NCI-H2227 (cell line): ENCODE results near the gene ACTL10.

Experiments used
- DNase-seq: peaks from one replicate; lab custom pipeline; 2025; ENCODE audit not compliant: unreplicated experiment; lab: John Stamatoyannopoulos, UW

Gene ACTL10

GRCh38 chr20:33648396-33649004, 18.2 kb upstream of the ACTL10 start:
- DNase-seq: no peak

- DNase-seq: peak; percentile 59
Observed at GRCh38 chr20:33649201-33649681, 17.5 kb upstream of the ACTL10 start.

DNA sequence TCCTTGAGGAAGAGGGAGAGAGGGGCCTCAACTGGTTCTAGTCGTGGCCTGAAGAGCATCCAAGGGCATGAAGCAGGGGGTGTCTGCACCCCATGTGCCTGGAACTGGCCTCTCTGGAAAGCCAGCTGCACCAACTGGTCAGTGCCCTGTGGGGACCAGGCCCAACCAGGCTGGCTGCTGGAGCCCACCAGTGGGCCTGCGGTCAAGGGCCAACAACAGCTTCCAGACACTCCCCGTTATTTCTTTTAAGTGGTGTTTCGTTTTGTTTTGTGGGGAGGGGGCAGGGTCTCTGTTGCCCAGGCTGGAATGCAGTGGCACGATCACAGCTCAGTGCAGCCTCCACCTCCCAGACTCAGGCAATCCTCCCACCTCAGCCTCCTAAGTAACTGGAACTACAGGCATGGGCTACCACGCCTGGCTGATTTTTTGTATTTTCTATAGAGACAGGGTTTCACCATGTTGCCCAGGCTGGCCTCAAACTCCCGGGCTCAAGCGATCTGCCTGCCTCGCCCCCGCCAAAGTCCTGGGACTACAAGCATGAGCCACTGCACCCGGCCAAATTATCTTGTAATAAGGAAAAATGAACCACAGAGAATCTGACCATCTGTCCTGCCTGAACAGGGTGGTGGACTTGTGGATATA, 16.5 kb upstream of the ACTL10 start:
- DNase-seq: no peak

DNA sequence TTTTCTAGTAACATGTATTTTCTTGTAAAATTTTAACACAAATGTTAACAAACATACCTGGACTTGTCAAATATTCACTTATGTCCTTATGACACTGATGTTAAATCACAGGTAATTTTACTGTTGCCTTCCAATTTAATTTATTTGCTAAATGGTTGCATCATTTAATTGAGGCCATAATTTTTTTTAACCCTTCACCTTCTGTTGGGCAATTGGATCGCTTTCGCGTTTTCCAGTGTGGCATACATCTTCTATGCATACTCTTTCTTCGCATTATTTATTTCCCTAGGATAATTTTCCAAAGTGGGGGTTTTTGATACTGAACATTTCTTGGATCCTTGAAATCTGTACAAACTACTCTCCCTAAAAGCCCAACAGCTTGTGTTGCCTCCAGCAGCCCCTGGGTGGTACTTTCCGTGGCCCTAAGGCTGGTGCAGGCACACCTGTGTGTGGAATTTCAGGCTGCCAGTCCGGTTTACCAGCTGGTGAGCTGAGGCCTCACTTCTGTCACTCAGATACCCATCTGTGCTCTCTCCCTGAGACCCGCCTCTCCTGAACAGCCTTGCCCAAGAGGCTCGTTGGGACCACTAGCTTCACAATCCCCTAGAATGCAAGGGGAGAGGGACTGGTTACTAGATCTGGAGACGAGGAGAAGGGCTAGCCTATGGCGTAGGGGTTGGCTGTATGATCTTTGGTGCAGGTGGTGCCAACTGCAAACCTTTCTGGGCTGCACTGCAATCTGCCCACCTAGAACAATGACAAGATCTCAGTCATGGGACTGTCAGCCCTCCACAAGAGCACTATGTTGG, 15.8 kb upstream of the ACTL10 start:
- no peak for DNase-seq

- no peak for DNase-seq
Observed at GRCh38 chr20:33651562-33652048, 15.1 kb upstream of the ACTL10 start.

GRCh38 chr20:33653218-33653899, 13.4 kb upstream of the ACTL10 start:
- peak; percentile 77 for DNase-seq

DNA sequence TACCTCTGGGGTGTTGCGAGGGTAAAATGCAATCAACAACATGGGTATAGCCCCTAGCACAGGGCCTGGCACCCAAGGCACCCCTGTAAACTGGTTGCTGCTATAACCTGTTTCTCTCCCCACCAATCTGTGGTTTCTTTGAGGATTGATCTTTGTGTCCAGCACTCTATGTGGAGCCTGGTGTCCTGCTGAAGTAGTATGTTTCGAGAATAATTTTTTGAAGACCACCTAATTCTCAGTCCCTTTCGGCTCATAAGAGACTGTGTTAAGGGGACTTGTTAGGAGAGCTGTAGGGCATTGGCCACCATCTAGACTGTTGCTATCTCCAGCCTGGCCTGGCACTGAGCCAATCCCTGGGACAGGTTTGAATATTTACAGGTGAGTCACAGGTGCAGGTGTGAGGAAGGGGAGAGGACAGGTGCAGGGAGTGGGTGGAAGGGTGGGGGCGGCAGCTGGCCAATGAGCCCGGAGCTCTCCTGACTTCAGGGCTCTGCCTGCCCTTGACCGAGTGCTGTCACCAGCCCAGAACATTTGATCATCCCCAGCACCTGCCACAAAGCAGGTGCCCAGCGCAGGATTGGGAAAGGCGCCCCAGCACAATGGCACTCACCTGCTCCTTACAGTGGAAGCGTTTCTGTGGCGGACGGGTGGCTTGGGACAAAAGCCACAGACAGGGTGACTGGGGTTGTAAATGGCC, 12.7 kb upstream of the ACTL10 start:
- no peak for DNase-seq

DNA sequence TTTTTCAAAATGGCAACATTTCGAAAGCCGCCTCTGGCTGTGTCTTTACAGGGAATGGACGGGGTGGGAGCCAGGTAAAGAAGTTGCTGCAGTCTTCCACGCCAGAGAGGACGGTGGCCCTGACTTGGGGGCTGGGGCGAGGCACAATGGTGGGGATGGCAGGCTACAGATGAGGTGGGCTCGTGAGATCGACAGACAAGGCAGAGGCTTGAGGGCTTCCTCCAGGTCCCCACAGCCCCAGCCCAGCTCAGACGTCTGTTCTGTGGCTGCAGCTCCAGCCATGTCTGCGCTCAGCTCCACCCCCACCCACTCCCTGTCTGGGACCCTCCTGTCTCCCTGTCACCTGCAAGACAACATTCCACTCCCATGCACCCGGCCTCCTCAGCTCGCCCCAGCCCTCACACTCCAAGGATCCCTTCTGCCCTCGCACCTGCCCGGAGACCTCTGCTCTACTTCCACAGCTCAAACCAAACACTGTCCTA, 12.0 kb upstream of the ACTL10 start:
- no peak for DNase-seq

- no peak for DNase-seq
Observed at GRCh38 chr20:33655164-33655563, 11.6 kb upstream of the ACTL10 start.

DNA sequence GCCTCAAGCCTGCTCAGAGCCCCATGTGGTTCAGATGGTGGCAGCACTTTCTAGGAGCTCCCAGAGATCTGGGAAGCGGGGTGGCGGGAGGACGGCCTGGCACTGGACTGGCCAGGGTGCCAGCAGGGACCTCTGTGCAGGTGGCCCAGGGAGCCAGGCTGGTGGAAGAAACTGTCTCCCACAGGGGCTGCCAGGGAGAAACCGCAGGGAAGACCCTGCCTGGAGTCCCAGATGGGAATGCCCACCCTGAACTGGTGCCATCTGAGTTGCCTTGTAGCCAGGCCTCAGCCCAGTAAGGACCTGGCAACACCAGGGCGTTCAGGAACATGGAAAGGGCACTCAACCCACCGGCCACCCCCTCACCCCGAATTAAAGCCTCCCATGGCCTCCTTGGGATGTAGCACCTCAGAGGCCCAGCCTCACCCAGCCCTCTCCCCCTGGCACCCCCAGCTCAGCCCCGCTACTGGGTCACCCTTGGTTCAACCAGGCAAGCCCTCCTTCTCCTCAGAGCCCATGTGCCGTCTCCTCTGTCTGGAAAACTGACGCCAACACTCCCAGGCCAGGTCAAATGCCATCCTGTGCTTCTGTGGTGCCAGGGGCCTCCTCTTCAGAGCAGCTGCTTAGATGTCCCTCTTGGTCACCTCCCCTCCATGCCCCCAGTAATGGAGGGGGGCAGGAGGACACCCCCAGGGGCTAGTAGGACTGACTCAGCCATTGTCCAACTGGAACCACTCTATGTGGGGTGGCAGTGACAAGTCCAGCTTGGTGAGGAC, 10.5 kb upstream of the ACTL10 start:
- DNase-seq: no peak

DNA sequence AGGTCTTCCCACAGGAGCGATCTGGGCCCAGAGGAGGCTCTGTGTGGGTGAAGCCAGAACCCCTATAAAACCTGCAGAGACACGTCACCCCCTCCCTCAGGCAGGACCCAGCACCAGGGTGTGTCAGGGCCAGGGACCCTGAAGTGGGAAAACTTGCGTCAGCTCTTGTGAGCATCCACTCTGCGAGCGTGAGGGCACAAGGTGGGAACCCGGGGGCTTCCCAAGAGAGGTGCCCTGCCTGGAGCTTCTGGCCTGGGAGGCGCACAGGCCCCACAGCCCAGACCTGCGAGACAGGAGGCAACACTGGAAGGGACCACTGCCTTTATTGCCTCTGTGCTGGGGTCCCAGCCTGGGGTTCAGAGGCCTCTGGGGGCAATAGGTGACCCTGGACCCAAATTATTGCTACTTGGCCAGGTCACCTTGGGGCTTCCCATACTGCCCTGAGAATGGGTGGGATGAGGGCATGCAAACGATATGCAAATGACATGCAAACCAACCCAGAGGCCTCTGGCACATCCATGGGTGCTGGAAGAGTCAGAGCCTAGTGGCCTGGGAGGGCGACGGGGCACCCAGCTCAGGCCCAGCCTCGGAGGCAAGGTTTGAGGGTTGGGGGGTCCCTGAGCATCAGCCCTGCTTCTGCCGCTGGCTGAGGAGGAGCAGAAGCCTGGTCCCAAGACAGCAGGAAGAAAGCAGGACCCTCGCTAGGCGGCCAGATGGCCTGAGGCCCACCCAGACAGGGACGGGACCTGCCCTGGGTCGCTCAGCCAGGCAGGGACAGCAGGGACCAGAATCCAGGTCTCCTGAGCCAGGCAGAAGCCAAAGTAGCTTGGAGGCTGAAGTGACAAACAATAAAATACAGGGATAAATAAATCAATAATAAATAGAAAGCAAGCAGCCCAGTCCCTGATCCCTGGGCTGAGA, 9.7 kb upstream of the ACTL10 start:
- no peak for DNase-seq

- no peak for DNase-seq
Observed at GRCh38 chr20:33657704-33658095, 9.0 kb upstream of the ACTL10 start.

GRCh38 chr20:33658510-33658909, 8.2 kb upstream of the ACTL10 start:
- DNase-seq: no peak

GRCh38 chr20:33658929-33659328, 7.8 kb upstream of the ACTL10 start:
- no peak for DNase-seq

DNA sequence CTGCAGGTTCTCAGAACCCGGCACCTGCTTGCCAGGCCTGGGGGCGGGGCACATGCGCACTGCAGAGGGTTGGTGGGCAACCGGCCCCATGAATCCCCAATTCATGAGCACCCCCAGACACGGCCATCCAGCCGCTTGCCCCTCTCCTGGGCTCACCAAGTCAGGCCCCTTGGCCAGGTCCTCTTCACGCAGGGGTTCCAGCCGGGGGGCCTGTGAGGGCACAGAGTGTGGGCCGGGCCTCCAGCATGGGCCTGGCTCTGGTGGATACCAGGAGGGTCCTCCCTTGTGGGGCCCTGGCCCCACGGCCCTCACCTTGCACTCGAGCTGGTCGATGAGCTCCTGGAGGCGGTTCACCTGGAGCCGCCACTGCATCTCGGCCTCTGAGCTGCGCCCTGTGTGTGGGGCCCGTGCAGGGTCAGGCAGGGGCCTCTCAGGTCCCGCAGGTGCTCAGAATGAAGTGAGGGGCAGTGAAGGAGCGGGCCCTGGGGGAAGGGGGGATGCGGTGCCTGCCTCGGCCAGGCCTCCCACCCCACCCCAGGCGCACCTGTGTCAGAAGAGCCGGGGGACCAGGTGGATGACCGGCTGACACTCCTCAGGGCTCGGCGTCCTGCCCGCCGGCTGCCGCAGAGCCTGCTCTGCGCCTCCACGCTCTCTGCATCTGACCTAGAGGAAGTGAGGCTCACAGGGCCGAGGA, 7.3 kb upstream of the ACTL10 start:
- no peak for DNase-seq

DNA sequence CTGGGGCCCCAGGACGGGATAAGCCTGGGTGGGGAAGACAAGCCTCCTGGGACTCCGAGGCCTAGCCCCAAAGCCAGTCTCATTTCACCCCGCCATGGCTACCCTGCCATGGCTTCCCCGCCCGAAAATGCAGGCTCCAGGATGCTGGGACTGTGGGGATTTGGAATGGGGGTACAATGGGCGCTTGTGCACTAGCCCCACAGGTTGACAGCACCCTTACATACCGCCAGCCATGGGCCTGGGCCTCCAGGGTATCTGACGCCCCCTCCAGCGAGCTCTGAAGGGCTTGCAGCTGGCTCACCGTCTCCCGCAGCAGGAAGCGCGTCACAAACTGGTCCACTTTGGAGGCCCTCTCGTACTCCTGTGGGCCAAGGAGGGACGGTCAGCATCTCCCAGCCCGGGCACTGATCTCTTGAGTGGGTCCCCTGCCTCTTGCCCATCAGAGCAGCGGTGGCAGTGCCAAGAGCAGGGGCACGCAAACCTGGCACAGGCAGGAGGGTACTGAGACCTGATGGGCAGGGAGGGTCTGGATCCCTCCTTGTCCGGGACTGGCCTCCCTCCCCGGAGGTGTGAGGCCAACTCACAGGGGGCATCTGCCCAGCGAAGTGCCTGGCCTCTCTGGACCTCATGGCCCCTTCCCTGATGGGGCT, 6.6 kb upstream of the ACTL10 start:
- no peak for DNase-seq

GRCh38 chr20:33660685-33661058, 6.1 kb upstream of the ACTL10 start:
- no peak for DNase-seq

GRCh38 chr20:33662172-33662571, 4.6 kb upstream of the ACTL10 start, which contains the start of gene C20orf144:
Gene C20orf144, plus strand, starts transcription at chr20:33662327. Its CDS starts 19 bp downstream, at chr20:33662346.
- no peak for DNase-seq
